Ectodermal cell (in vitro differentiated cells): ENCODE measurements around the gene SPECC1L.
A peak's percentile ranks its signal among the peaks of the same experiment; 100 is the strongest.

ENCODE experiments used
- H3K27ac ChIP-seq: 2 replicates; pipeline ENCODE4 v1.7.0; 2013; ENCODE audit warnings: mild to moderate bottlenecking, low read depth, low read length; ENCODE audit not compliant: insufficient read depth, poor library complexity, severe bottlenecking
- H3K27me3 ChIP-seq: 2 replicates; pipeline ENCODE4 v1.7.0; 2013; ENCODE audit warnings: mild to moderate bottlenecking, low read length; ENCODE audit not compliant: insufficient read depth, control insufficient read depth, poor library complexity, severe bottlenecking
- H3K36me3 ChIP-seq: one replicate; pipeline ENCODE4 v1.7.0; 2013; ENCODE audit warnings: low read length; ENCODE audit not compliant: control insufficient read depth, insufficient read depth
- H3K4me1 ChIP-seq: one replicate; pipeline ENCODE4 v1.7.0; 2013; ENCODE audit warnings: low read length; ENCODE audit not compliant: control insufficient read depth, insufficient read depth
- H3K4me3 ChIP-seq: 2 replicates; pipeline ENCODE4 v1.7.0; 2013; ENCODE audit warnings: low read depth, low read length, control low read depth; ENCODE audit not compliant: insufficient read depth
- H3K9me3 ChIP-seq: 2 replicates; pipeline ENCODE4 v1.7.0; 2013; ENCODE audit warnings: mild to moderate bottlenecking, low read length, moderate library complexity; ENCODE audit not compliant: control insufficient read depth
- WGBS, 2 experiments: methylation state at CpG; one replicate each; pipeline ENCODE4 v1.1.7; 2013; ENCODE audit warnings: missing lambda C conversion rate in 2 of 2; 5-methylcytosine and 5-hydroxymethylcytosine counted together

Gene SPECC1L

DNA sequence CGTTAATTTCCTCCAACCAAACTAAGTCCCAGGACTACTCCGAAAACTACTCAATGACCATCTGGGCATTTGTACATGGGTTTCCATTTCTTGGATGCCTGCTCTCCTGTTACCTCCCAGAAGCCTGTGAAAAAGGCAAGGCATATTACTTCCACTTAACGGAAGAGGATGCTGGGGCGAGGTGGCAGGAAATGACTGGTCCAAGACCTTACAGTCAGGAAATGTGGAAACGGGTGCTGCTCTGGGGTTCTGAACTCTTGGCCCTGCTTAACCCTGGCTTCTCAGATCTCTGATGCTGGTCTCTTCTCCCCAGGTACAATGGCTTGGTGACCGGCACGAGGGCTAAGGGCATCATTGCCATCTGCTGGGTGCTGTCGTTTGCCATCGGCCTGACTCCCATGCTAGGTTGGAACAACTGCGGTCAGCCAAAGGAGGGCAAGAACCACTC, 169.7 kb downstream of the SPECC1L start:
- Histone ChIP-seq H3K4me3 (no peak overlapping the region), H3K9me3 (no peaks in the 10 kb centered on the region), H3K4me1 (peaks cover 6% of the 10 kb centered on the region), H3K36me3 (no peaks in the 10 kb centered on the region), H3K27me3 (no peaks in the 10 kb centered on the region), H3K27ac (no peak overlapping the region)
- WGBS, 2 experiments: 95 to 96% methylated on average over 10 of the region's 10 CpGs

DNA sequence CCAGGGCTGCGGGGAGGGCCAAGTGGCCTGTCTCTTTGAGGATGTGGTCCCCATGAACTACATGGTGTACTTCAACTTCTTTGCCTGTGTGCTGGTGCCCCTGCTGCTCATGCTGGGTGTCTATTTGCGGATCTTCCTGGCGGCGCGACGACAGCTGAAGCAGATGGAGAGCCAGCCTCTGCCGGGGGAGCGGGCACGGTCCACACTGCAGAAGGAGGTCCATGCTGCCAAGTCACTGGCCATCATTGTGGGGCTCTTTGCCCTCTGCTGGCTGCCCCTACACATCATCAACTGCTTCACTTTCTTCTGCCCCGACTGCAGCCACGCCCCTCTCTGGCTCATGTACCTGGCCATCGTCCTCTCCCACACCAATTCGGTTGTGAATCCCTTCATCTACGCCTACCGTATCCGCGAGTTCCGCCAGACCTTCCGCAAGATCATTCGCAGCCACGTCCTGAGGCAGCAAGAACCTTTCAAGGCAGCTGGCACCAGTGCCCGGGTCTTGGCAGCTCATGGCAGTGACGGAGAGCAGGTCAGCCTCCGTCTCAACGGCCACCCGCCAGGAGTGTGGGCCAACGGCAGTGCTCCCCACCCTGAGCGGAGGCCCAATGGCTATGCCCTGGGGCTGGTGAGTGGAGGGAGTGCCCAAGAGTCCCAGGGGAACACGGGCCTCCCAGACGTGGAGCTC, 170.2 kb downstream of the SPECC1L start:
- Histone ChIP-seq H3K36me3 (no peaks in the 10 kb centered on the region), H3K9me3 (no peaks in the 10 kb centered on the region), H3K4me3 (no peak overlapping the region), H3K27me3 (no peaks in the 10 kb centered on the region), H3K27ac (no peak overlapping the region), H3K4me1 (peaks cover 11% of the 10 kb centered on the region)
- 95 to 96% methylated on average over 30 of the region's 30 CpGs for WGBS, 2 experiments

DNA sequence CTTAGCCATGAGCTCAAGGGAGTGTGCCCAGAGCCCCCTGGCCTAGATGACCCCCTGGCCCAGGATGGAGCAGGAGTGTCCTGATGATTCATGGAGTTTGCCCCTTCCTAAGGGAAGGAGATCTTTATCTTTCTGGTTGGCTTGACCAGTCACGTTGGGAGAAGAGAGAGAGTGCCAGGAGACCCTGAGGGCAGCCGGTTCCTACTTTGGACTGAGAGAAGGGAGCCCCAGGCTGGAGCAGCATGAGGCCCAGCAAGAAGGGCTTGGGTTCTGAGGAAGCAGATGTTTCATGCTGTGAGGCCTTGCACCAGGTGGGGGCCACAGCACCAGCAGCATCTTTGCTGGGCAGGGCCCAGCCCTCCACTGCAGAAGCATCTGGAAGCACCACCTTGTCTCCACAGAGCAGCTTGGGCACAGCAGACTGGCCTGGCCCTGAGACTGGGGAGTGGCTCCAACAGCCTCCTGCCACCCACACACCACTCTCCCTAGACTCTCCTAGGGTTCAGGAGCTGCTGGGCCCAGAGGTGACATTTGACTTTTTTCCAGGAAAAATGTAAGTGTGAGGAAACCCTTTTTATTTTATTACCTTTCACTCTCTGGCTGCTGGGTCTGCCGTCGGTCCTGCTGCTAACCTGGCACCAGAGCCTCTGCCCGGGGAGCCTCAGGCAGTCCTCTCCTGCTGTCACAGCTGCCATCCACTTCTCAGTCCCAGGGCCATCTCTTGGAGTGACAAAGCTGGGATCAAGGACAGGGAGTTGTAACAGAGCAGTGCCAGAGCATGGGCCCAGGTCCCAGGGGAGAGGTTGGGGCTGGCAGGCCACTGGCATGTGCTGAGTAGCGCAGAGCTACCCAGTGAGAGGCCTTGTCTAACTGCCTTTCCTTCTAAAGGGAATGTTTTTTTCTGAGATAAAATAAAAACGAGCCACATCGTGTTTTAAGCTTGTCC, 171.0 kb downstream of the SPECC1L start:
- no peak overlapping the region for H3K4me3 ChIP-seq
- peaks cover 18% of the 10 kb centered on the region for H3K4me1 ChIP-seq
- no peak overlapping the region for H3K27ac ChIP-seq
- no peaks in the 10 kb centered on the region for H3K9me3 ChIP-seq
- 91 to 93% methylated on average over 8 of the region's 8 CpGs for whole genome bisulfite sequencing, 2 experiments
- no peaks in the 10 kb centered on the region for H3K36me3 ChIP-seq
- H3K27me3 ChIP-seq: no peaks in the 10 kb centered on the region

DNA sequence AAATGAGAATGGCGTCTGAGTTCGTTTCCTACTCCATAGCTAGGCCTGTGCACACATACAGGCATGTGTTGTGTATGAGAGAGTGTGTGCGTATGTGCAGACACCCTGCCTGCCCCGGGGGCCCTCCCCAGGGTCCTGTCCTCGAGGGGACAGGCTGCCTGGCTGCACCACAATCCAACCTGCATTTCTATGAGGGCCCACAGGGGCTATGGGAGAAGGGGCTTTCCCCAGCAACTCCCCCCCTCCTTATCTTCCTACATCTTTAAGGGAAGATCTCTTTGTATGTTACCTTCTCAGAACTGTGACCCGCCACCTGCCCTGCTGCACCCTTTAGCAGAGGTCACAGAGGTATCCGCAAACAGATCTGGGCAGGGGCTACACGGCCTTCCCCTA, 171.7 kb downstream of the SPECC1L start:
- Histone ChIP-seq H3K36me3 (no peaks in the 10 kb centered on the region), H3K27me3 (no peaks in the 10 kb centered on the region), H3K4me1 (peaks cover 18% of the 10 kb centered on the region), H3K9me3 (no peaks in the 10 kb centered on the region), H3K27ac (no peak overlapping the region), H3K4me3 (no peak overlapping the region)
- WGBS, 2 experiments: 85 to 88% methylated on average over 8 of the region's 8 CpGs

DNA sequence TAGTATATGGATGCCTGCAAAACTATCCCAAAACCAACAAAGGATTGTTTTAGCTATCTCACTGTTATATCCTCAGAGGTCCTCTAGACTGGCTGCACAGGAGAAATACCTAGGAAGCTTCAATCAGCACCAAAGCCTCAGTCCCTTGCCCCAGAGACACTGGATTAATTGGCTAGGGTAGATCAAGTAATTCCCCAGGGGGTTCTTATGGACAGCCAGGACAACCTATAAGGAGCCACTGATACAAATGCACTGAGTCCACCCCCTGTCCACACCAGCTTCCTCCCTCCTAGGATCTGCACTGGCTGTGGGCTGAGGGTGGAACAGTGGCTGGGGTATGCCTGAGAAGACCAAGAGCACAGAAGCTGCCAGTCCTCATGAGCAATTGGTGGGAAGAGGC, 173.0 kb downstream of the SPECC1L start:
- Histone ChIP-seq H3K9me3 (no peaks in the 10 kb centered on the region), H3K36me3 (no peaks in the 10 kb centered on the region)

DNA sequence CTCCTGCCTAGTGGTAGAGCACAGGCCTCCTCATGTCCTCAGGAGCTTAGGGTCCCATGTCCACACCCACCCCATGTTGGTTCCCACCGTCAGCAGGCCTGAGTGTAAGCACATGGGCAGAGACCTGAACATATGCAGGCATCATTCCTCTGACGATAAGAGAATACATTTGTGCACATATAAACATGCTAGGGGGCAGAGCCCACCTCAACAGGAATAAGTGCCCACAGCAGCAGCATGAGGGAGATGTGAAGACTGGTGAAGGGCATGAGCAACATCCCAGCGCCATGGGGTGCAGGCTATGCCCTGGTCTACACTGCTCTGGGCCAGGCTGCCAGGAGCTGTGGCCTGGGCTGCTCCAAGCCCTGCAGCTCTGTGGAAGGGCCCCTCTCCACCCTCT, 173.6 kb downstream of the SPECC1L start:
- Histone ChIP-seq H3K9me3 (no peaks in the 10 kb centered on the region), H3K4me3 (no peak overlapping the region), H3K4me1 (peaks cover 18% of the 10 kb centered on the region), H3K27me3 (no peaks in the 10 kb centered on the region), H3K36me3 (no peaks in the 10 kb centered on the region), H3K27ac (no peak overlapping the region)
- 92 to 93% methylated on average over 3 of the region's 3 CpGs for WGBS, 2 experiments

More for the DNA sequence above, 173.0 kb downstream of the SPECC1L start:
- H3K27ac ChIP-seq: no peak overlapping the region
- peaks cover 18% of the 10 kb centered on the region for H3K4me1 ChIP-seq
- H3K4me3 ChIP-seq: no peak overlapping the region
- no peaks in the 10 kb centered on the region for H3K27me3 ChIP-seq

DNA sequence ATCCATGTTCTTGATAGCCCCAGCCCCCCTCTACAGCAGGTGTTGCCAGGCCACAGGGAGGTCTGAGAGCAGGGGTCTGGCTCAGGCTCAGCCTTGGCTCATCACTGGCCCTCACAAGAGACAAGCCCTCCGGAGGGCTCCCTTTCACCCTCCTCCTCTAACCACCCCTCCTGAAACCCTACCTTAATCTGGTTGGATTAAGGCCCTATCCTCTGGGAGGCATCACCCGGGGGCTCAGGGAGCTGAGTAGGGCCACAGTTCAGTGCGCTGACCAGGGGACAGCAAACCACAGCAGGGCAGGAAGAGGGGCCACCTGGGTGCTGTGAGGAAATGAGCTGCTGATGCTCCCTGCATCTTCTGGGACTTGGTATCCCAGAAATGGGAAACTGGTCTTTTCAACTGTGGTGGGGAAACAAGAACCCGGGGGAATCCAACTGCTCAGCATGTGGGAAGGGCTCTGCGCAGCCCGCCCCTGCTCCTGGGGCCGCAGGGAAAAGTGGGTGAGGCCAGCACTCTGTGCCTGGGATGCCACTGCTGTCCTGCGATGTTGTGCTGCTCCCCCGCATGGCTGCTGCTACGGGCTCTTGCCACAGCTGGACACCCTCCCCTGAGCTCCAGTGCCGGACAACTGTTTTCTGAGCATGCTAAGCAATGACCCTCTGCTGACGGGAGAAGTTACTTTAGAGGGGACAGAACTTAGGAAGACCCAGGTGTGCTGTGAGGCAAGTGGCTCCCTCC, 174.3 kb downstream of the SPECC1L start:
- H3K4me1 ChIP-seq: peaks cover 20% of the 10 kb centered on the region
- WGBS, 2 experiments: 63 to 71% methylated on average over 12 of the region's 12 CpGs
- H3K27ac ChIP-seq: no peak overlapping the region
- no peaks in the 10 kb centered on the region for H3K27me3 ChIP-seq
- no peak overlapping the region for H3K4me3 ChIP-seq
- H3K36me3 ChIP-seq: no peaks in the 10 kb centered on the region
- H3K9me3 ChIP-seq: no peaks in the 10 kb centered on the region

DNA sequence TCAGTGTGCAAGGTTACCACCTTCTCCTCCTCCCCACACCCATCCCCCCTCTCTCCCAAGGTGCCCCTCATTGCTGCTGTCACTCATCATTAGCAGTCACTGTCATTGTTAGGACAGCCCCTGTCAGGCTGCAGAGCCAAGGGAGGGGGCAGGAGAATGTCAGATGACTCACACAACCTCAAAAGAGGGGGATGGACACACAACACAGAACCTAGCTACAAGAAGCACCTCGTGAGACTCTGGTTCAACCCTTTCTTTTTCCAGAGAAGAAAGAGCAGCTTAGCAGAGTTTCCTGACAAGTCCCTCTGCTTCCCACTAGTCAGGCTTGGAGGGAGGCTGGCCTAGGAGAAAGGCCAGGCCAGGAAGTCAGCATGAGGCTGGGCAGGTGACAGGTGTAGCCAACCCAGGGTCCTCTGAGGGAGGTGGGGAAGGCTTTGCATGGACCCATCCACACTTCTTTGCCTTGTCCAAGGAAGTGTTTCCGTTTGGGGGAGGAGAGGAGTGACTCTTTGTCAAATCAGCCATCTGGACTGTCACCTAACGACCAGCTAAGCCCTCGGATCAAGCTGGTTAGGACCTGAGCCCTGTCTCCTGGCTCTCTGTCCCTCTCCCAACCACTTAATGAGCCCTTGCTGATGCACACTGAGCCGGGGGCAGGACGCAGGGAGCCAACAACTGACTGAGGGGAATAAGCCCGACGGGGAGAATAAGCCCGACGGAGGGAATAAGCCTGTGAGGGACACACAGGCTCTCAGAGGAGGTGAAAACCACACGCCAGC, 175.0 kb downstream of the SPECC1L start:
- no peaks in the 10 kb centered on the region for H3K9me3 ChIP-seq
- H3K4me1 ChIP-seq: peaks cover 28% of the 10 kb centered on the region
- WGBS, 2 experiments: 59 to 60% methylated on average over 11 of the region's 11 CpGs
- H3K27ac ChIP-seq: peak overlapping the region; percentile 57
- H3K27me3 ChIP-seq: no peaks in the 10 kb centered on the region
- no peaks in the 10 kb centered on the region for H3K36me3 ChIP-seq
- H3K4me3 ChIP-seq: no peak overlapping the region

DNA sequence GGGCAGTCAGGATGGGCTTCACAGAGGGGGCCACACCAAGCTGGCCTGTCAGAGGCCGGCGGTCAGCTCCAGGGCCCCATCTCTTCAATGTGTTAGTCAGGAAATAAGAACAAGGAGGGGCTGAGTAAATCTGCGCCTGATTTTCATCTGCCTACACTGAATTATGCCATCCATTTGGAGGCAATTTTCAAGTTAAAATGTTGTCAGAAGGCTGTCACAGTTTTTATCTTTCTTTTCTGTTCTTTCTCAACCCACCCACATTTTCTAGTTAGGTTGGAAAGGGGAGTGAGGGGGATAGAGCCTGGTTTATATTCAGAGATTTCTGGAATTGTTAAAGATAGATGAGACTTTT, 175.6 kb downstream of the SPECC1L start:
- no peaks in the 10 kb centered on the region for H3K9me3 ChIP-seq
- H3K27me3 ChIP-seq: no peaks in the 10 kb centered on the region
- no peak overlapping the region for H3K27ac ChIP-seq
- peaks cover 30% of the 10 kb centered on the region for H3K4me1 ChIP-seq
- no peak overlapping the region for H3K4me3 ChIP-seq
- no peaks in the 10 kb centered on the region for H3K36me3 ChIP-seq
- 78 to 92% methylated on average over 3 of the region's 3 CpGs for WGBS, 2 experiments
